H9 (cell line): ENCODE data around the gene MICAL2. TPM values are rescaled to one million over a fixed set of nuclear protein-coding genes. Genes with fewer than 3 reads are reported as not detected.

Experiments used
- DNase-seq: peaks from one replicate; pipeline ENCODE4 v3.0.0-alpha.2; 2017
- H2AFZ ChIP-seq: one replicate; pipeline ENCODE4 v1.6.1; 2013; ENCODE audit warnings: mild to moderate bottlenecking, low read length, control low read depth, moderate library complexity
- H2AK5ac ChIP-seq: 2 replicates; pipeline ENCODE4 v1.6.1; 2013; ENCODE audit warnings: low read length, control low read depth, mixed read lengths; ENCODE audit not compliant: insufficient read length
- H2BK120ac ChIP-seq: one replicate; pipeline ENCODE4 v1.6.1; 2013; ENCODE audit warnings: low read depth, mild to moderate bottlenecking, low read length, control low read depth, inconsistent platforms; ENCODE audit not compliant: poor library complexity, severe bottlenecking
- H2BK12ac ChIP-seq: 2 replicates; pipeline ENCODE4 v1.6.1; 2013; ENCODE audit warnings: low read length, control low read depth, mixed read lengths, low read depth; ENCODE audit not compliant: insufficient read length
- H2BK15ac ChIP-seq: 2 replicates; pipeline ENCODE4 v1.6.1; 2013; ENCODE audit warnings: low read depth, low read length, control low read depth
- H2BK20ac ChIP-seq: one replicate; pipeline ENCODE4 v1.6.1; 2013; ENCODE audit warnings: low read depth, mild to moderate bottlenecking, low read length, control low read depth, inconsistent platforms; ENCODE audit not compliant: poor library complexity, severe bottlenecking
- H2BK5ac ChIP-seq: 2 replicates; pipeline ENCODE4 v1.6.1; 2013; ENCODE audit warnings: low read length, control low read depth, mixed read lengths; ENCODE audit not compliant: insufficient read length
- H3K14ac ChIP-seq: 2 replicates; pipeline ENCODE4 v1.6.1; 2013; ENCODE audit warnings: low read length, control low read depth; ENCODE audit not compliant: insufficient read depth
- H3K18ac ChIP-seq: 2 replicates; pipeline ENCODE4 v1.6.1; 2013; ENCODE audit warnings: low read depth, mild to moderate bottlenecking, mixed read lengths, low read length, control low read depth; ENCODE audit not compliant: insufficient read length
- H3K23ac ChIP-seq: 2 replicates; pipeline ENCODE4 v1.6.1; 2013; ENCODE audit warnings: low read length, control low read depth, mixed read lengths, low read depth; ENCODE audit not compliant: insufficient read length
- H3K23me2 ChIP-seq: 2 replicates; pipeline ENCODE4 v1.6.1; 2013; ENCODE audit warnings: low read depth, mild to moderate bottlenecking, mixed read lengths, low read length, control low read depth; ENCODE audit not compliant: insufficient read length, poor library complexity, severe bottlenecking
- H3K27ac ChIP-seq: 2 replicates; pipeline ENCODE4 v1.5.1; 2013; ENCODE audit warnings: low read length, control low read depth, mixed read lengths, low read depth; ENCODE audit not compliant: insufficient read length
- H3K27me3 ChIP-seq: 2 replicates; pipeline ENCODE4 v1.6.1; 2013; ENCODE audit warnings: low read length, control low read depth, inconsistent platforms; ENCODE audit not compliant: insufficient read depth
- H3K4ac ChIP-seq: 2 replicates; pipeline ENCODE4 v1.6.1; 2013; ENCODE audit warnings: low read depth, mild to moderate bottlenecking, control low read depth, inconsistent platforms, low read length, moderate library complexity
- H3K4me1 ChIP-seq: 2 replicates; pipeline ENCODE4 v1.6.1; 2013; ENCODE audit warnings: low read length, control low read depth, inconsistent platforms; ENCODE audit not compliant: insufficient read depth
- H3K4me2 ChIP-seq: 2 replicates; pipeline ENCODE4 v1.6.1; 2013; ENCODE audit warnings: low read length, control low read depth, mixed read lengths; ENCODE audit not compliant: insufficient read length, insufficient read depth
- H3K56ac ChIP-seq: 2 replicates; pipeline ENCODE4 v1.6.1; 2013; ENCODE audit warnings: low read depth, mild to moderate bottlenecking, mixed read lengths, low read length, control low read depth; ENCODE audit not compliant: insufficient read length
- H3K79me1 ChIP-seq: 2 replicates; pipeline ENCODE4 v1.6.1; 2013; ENCODE audit warnings: low read depth, mild to moderate bottlenecking, moderate library complexity, low read length, control low read depth, inconsistent platforms; ENCODE audit not compliant: insufficient read depth, poor library complexity, severe bottlenecking
- H3K79me2 ChIP-seq: 2 replicates; pipeline ENCODE4 v1.6.1; 2013; ENCODE audit warnings: low read length, control low read depth, inconsistent platforms; ENCODE audit not compliant: insufficient read depth
- H3K9ac ChIP-seq: 2 replicates; pipeline ENCODE4 v1.6.1; 2013; ENCODE audit warnings: low read length, control low read depth, mixed read lengths; ENCODE audit not compliant: insufficient read length; ENCODE audit errors: extremely low read depth
- H3K9me3 ChIP-seq: one replicate; pipeline ENCODE4 v1.6.1; 2013; ENCODE audit warnings: low read depth, low read length, inconsistent platforms; ENCODE audit not compliant: control insufficient read depth
- H3T11ph ChIP-seq: one replicate; pipeline ENCODE4 v1.6.1; 2013; ENCODE audit warnings: mild to moderate bottlenecking, low read length, control low read depth, inconsistent platforms
- H4K20me1 ChIP-seq: one replicate; pipeline ENCODE4 v1.6.1; 2013; ENCODE audit not compliant: control insufficient read depth, insufficient read length, insufficient read depth
- H4K5ac ChIP-seq: 2 replicates; pipeline ENCODE4 v1.6.1; 2013; ENCODE audit warnings: low read depth, mild to moderate bottlenecking, mixed read lengths, low read length, control low read depth; ENCODE audit not compliant: insufficient read length
- H4K8ac ChIP-seq: replicated peaks from 2 replicates; pipeline ENCODE4 v1.6.1; 2013; ENCODE audit warnings: low read length, control low read depth, mixed read lengths, low read depth; ENCODE audit not compliant: insufficient read length
- H4K91ac ChIP-seq: 2 replicates; pipeline ENCODE4 v1.6.1; 2013; ENCODE audit warnings: low read depth, mild to moderate bottlenecking, moderate library complexity, mixed read lengths, low read length, control low read depth; ENCODE audit not compliant: insufficient read length
- H3K27ac Mint-ChIP-seq, 3 experiments: 2 replicates in 2 of 3; 3 replicates in 1 of 3; pipeline ENCODE4 v1.8.0; 2020 to 2021; ENCODE audit warnings: mixed read lengths in 3 of 3, mild to moderate bottlenecking in 1 of 3, moderate library complexity in 1 of 3
- H3K27me3 Mint-ChIP-seq: 2 replicates; pipeline ENCODE4 v1.8.0; 2021; ENCODE audit warnings: low read depth, mild to moderate bottlenecking, moderate library complexity, mixed read lengths
- H3K36me3 Mint-ChIP-seq, 3 experiments: 2 replicates in 2 of 3; 3 replicates in 1 of 3; pipeline ENCODE4 v1.8.0; 2020 to 2021; ENCODE audit warnings: low read depth in 3 of 3, mixed read lengths in 3 of 3; ENCODE audit not compliant: insufficient read depth in 1 of 3
- H3K4me1 Mint-ChIP-seq, 2 experiments: 2 replicates each; pipeline ENCODE4 v1.8.0; 2020; ENCODE audit warnings: mixed read lengths in 2 of 2
- H3K4me3 Mint-ChIP-seq, 2 experiments: 2 replicates in 1 of 2; 3 replicates in 1 of 2; pipeline ENCODE4 v1.8.0; 2020 to 2021; ENCODE audit warnings: mild to moderate bottlenecking in 2 of 2, mixed read lengths in 2 of 2, moderate library complexity in 1 of 2
- H3K9me3 Mint-ChIP-seq, 2 experiments: 2 replicates in 1 of 2; 3 replicates in 1 of 2; pipeline ENCODE4 v1.8.0; 2020; ENCODE audit warnings: mild to moderate bottlenecking in 2 of 2, mixed read lengths in 2 of 2, moderate library complexity in 1 of 2
- WGBS: extraction: QIAGEN DNeasy Blood & Tissue Kit; methylation state at CpG from one replicate; pipeline ENCODE4 v1.1.7; 2013; ENCODE audit warnings: missing lambda C conversion rate, low lambda C conversion rate, mixed read lengths; ENCODE audit not compliant: insufficient read length; ENCODE audit errors: extremely low coverage; 5-methylcytosine and 5-hydroxymethylcytosine counted together
- total RNA-seq: library from RNA; stranded (reverse); gene quantifications from 2 replicates; pipeline ENCODE4 v1.2.1, GENCODE V29; 2021
- TF ChIP-seq, protein P1 (sequence below): fragments of 200-600 bp; sonication (generic); conservative IDR thresholded peaks from 3 replicates; pipeline ENCODE4 v1.8.0; 2021; ENCODE audit warnings: antibody characterized with exemption, mild to moderate bottlenecking

MICAL2 gene
- total RNA-seq, 1 experiment from 2014 or later: 4.7 TPM

DNA sequence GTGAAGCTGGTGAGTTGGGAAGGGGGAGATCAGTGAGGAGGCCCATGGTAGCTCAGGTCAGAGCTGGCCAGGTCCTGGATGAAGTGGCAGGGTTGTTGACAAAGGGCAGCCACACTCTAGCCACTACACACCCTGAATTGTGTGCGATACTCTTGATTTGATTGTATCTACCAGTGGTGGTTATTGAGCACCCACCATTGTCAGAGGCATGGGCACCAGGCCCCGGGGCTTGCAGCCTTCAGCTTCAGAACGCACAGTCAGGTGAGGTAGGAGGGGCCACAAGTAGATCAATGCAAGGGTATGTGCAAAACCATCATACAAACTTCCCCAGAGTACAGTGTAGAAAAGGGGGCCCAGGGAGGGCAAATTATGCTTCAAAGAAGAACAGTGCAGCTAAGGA lies 38.1 kb downstream of the MICAL2 start:
- no peak overlapping the region; a peak in 1 of 5 replicates for H3K4me3 Mint-ChIP-seq
- Histone ChIP-seq H3K4me2 (no peak overlapping the region), H4K91ac (no peak overlapping the region), H2BK15ac (no peak overlapping the region), H3K79me2 (no peaks in the 10 kb centered on the region), H3K79me1 (no peaks in the 10 kb centered on the region), H3K56ac (no peak overlapping the region), H3K14ac (no peak overlapping the region), H3K9me3 (no peaks in the 10 kb centered on the region), H2BK120ac (no peak overlapping the region), H3K4me1 (no peaks in the 10 kb centered on the region), H2BK12ac (no peak overlapping the region), H2AFZ (no peak overlapping the region), H2BK5ac (no peak overlapping the region), H3K23ac (no peak overlapping the region), H4K8ac (no peak overlapping the region), H3K9ac (no peak overlapping the region), H3K27ac (no peak overlapping the region), H4K5ac (no peak overlapping the region), H3T11ph (no peak overlapping the region), H3K27me3 (no peaks in the 10 kb centered on the region), H3K4ac (no peak overlapping the region), H3K18ac (no peak overlapping the region), H4K20me1 (no peaks in the 10 kb centered on the region), H2BK20ac (no peak overlapping the region), H3K23me2 (no peaks in the 10 kb centered on the region), H2AK5ac (no peak overlapping the region)
- no peak for DNase-seq
- no peaks in the 10 kb centered on the region for H3K36me3 Mint-ChIP-seq
- WGBS: no CpG with 5 or more reads among the region's 3 CpGs
- H3K9me3 Mint-ChIP-seq: no peaks in the 10 kb centered on the region
- H3K4me1 Mint-ChIP-seq: no peaks in the 10 kb centered on the region
- TF ChIP-seq, protein P1, sequence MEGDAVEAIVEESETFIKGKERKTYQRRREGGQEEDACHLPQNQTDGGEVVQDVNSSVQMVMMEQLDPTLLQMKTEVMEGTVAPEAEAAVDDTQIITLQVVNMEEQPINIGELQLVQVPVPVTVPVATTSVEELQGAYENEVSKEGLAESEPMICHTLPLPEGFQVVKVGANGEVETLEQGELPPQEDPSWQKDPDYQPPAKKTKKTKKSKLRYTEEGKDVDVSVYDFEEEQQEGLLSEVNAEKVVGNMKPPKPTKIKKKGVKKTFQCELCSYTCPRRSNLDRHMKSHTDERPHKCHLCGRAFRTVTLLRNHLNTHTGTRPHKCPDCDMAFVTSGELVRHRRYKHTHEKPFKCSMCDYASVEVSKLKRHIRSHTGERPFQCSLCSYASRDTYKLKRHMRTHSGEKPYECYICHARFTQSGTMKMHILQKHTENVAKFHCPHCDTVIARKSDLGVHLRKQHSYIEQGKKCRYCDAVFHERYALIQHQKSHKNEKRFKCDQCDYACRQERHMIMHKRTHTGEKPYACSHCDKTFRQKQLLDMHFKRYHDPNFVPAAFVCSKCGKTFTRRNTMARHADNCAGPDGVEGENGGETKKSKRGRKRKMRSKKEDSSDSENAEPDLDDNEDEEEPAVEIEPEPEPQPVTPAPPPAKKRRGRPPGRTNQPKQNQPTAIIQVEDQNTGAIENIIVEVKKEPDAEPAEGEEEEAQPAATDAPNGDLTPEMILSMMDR: no peak
- no peak overlapping the region for H3K27ac Mint-ChIP-seq
- H3K27me3 Mint-ChIP-seq: no peaks in the 10 kb centered on the region; the same call in 1 of the 2 replicates
